Measurements from ENCODE around the gene ARHGAP32.

GRCh38 chr11:129230006-129230405 is 37.9 kb upstream of the ARHGAP32 start:
- TF ChIP-seq CTCF (IDR thresholded peaks at IDR 0.05; ENCODE audit: low read depth, low read length) (peak; percentile 31), EZH2phosphoT487 (IDR thresholded peaks at IDR 0.05; ENCODE audit: low read depth) (no peak)
